DMS79 treated with DMSO at 0.1 percent for 48 hours (cell line): ENCODE results near the gene NEU4.

ENCODE experiments used
- DNase-seq: peaks from one replicate; lab custom pipeline; 2025; lab: John Stamatoyannopoulos, UW

The NEU4 gene

GRCh38 chr2:241864168-241864849 is 55.3 kb downstream of the NEU4 start:
- no peak for DNase-seq

DNA sequence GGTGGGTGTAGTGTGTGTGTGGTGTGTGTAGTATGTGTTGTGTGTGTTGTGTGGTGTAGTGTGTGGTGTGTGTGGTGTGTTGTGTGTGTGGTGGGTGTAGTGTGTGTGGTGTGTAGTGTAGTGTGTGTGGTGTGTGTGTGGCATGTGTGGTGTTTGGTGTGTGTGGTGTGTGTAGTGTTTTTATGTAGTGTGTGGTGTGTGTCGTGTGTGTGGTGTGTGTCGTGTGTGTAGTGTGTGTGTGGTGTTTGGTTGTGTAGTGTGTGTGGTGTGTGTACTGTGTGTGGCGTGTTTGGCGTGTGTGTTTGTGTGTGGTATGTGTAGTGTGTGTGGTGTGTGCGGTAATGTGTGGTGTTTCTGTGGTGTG is 55.8 kb downstream of the NEU4 start:
- no peak for DNase-seq

DNA sequence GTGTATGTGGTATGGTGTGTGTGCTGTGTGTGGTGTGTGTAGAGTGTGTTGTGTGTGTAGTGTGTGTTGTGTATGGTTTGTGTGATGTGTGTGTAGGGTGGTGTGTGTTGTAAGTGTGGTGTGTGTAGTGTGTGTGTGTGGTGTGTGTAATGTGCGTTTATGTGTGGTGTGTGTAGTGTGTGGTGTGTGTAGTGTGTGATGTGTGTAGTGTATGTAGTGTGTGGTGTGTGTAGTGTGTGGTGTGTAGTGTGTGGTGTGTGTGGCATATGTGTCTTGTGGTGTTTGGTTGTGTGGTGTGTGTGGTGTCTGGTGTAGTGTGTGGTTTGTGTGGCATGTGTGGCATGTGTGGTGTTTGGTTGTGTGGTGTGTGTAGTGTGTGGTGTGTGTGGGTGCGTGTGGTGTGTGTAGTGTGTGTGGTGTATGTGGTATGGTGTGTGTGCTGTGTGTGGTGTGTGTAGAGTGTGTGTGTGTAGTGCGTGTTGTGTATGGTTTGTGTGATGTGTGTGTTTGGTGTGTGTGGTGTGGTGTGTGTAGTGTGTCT is 56.5 kb downstream of the NEU4 start:
- DNase-seq, result no peak

DNA sequence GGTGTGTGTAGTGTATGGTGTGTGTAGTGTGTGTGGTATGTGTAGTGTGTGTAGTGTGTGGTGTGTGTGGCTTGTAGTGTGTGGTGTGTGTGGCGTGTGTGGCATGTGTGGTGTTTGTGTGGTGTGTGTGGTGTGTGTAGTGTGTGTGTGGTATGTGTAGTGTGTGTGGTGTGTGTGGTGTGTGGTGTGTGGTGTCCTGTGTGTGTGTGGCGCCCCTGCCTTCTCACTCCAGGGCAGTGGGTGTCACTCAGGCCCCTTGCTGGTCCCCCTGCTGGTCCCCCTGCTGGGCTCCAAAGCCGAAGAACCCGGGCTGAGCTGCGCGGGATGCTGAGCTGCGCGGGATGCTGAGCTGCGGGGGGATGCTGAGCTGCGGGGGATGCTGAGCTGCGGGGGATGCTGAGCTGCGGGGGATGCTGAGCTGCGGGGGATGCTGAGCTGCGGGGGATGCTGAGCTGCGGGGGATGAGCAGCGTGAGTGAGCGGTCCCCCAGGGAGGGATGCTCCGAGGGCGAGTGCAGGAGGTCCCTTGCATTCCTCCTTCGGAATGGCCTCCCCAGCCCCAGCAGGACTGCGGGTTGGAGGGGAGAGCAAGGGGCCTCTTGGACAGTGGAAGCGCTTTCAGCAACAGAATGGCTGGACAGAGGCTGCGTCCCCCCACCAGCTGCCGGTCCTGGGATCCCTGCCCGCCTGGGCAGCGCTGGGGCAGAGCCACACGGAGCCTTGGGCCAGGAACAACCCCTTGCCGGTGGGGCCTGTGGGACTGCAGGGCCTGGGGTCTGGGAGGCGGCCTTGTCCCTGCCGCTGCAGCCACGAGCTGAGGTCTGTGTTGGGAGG is 57.2 kb downstream of the NEU4 start:
- no peak for DNase-seq
